MCF 10A (cell line): Measurements from ENCODE around the gene WDFY4. TPM values are rescaled to one million over a fixed set of nuclear protein-coding genes. Genes with fewer than 3 reads are reported as not detected.

Experiments used
- BruUV-seq: library from RNA; stranded (reverse); fragments of 400-500 nt; replicated peaks from 2 replicates; lab custom pipeline; 2021; lab: Mats Ljungman, UMichigan
- CTCF ChIA-PET: fragments of 300-600 bp; sonication (Branson Sonifier 250); formaldehyde crosslinking; extraction: SDS; loops from one replicate; lab custom pipeline; 2021; ENCODE audit warnings: antibody characterized with exemption, inconsistent platforms; lab: Yijun Ruan, JAX
- POLR2A ChIA-PET: fragments of 300-600, 350-650 bp; sonication (Branson Sonifier 250); formaldehyde crosslinking; extraction: SDS; loops from one replicate; lab custom pipeline; 2020; ENCODE audit warnings: antibody characterized with exemption, inconsistent platforms; lab: Yijun Ruan, JAX
- DNase-seq: peaks from one replicate; pipeline ENCODE4 v3.0.0-alpha.2; 2018; ENCODE audit not compliant: unreplicated experiment
- H3K27ac Mint-ChIP-seq: one replicate; pipeline ENCODE4 v1.8.0; 2022; ENCODE audit warnings: mild to moderate bottlenecking, low read depth, mixed read lengths; ENCODE audit not compliant: unreplicated experiment
- H3K27me3 Mint-ChIP-seq: one replicate; pipeline ENCODE4 v1.8.0; 2022; ENCODE audit warnings: mixed read lengths; ENCODE audit not compliant: insufficient read depth, unreplicated experiment
- H3K36me3 Mint-ChIP-seq: one replicate; pipeline ENCODE4 v1.8.0; 2022; ENCODE audit warnings: mild to moderate bottlenecking, moderate library complexity, mixed read lengths; ENCODE audit not compliant: insufficient read depth, unreplicated experiment
- H3K4me1 Mint-ChIP-seq: one replicate; pipeline ENCODE4 v1.8.0; 2022; ENCODE audit warnings: mixed read lengths; ENCODE audit not compliant: insufficient read depth, unreplicated experiment
- H3K4me3 Mint-ChIP-seq: one replicate; pipeline ENCODE4 v1.8.0; 2022; ENCODE audit warnings: mild to moderate bottlenecking, moderate library complexity, mixed read lengths; ENCODE audit not compliant: unreplicated experiment
- H3K9me3 Mint-ChIP-seq: one replicate; pipeline ENCODE4 v1.8.0; 2022; ENCODE audit warnings: mixed read lengths; ENCODE audit not compliant: unreplicated experiment
- intact Hi-C: fragments of 100-400 bp; cut with micrococcal nuclease; formaldehyde crosslinking; loops from 2 replicates; pipeline ENCODE4 v1.14.1; 2022
- total RNA-seq: library from RNA; stranded (reverse); gene quantifications from 2 replicates; pipeline ENCODE4 v1.2.3, GENCODE V29; 2022
- TF ChIP-seq, protein P1 (sequence below): fragments of 200-600 bp; IDR thresholded peaks from one replicate; pipeline ENCODE4 v1.8.0; 2022; ENCODE audit warnings: antibody characterized with exemption, mild to moderate bottlenecking; ENCODE audit not compliant: unreplicated experiment

WDFY4 gene
- total RNA-seq, 1 experiment from 2014 or later = not detected

DNA sequence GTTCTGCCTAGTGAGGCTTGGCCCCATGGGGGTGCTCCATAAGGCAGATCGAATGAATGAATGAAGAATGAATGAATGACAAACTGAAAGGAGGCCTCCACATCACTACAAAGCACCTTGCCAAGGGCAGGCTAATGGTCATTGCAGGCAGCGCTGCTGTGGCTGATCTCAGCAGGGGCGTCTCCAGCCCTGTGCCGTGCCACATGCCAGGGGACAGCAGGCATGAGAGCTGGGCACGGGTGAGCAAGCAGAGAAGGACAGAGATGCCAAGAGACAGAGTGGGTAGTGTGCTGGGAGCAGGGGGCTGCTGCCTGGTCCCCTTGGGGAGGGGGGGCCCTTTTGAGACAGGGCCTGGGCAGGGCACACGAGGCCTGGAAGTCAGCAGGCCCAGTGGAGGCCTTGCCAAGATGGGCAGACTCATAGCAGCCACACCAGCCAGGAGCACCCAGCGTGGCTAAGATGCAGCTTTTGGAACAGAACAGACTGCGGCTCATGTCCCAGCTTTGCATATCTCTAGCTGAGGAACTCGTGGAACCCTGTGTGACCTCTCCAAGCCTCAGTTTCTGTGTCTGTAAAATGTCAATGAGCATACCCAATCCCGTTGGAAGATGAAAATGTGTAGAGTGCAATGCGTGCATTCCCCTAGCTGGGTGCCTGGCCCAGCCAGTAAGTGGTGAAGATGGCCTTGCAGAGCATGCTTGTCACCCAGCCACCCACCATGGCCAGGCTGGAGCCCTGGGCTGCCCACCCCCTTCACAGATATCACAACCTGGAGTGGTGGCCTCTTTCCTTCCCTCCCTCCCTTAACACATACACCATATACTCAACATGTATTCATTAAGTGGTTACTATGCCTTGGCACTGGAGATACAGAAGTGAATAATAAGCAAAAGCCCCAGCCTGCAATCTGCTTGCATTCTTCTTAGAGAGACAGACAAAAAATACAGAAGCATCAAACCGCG is 316.0 kb downstream of the WDFY4 start:
- Mint-ChIP-seq H3K4me1 (no peaks in the 10 kb centered on the region), H3K9me3 (no peaks in the 10 kb centered on the region), H3K27me3 (peaks cover 15% of the 10 kb centered on the region), H3K4me3 (no peak overlapping the region), H3K36me3 (no peaks in the 10 kb centered on the region), H3K27ac (no peak overlapping the region)
- CTCF ChIA-PET = interaction anchor here (0.6 to 0.7 kb wide), 2 partner anchors 48 to 156 kb away, joined by 3 read pairs; no protein-coding TSS in a partner anchor
- no TSS peak for BruUV-seq
- intact Hi-C loops = no loop called here
- TF ChIP-seq, protein P1, sequence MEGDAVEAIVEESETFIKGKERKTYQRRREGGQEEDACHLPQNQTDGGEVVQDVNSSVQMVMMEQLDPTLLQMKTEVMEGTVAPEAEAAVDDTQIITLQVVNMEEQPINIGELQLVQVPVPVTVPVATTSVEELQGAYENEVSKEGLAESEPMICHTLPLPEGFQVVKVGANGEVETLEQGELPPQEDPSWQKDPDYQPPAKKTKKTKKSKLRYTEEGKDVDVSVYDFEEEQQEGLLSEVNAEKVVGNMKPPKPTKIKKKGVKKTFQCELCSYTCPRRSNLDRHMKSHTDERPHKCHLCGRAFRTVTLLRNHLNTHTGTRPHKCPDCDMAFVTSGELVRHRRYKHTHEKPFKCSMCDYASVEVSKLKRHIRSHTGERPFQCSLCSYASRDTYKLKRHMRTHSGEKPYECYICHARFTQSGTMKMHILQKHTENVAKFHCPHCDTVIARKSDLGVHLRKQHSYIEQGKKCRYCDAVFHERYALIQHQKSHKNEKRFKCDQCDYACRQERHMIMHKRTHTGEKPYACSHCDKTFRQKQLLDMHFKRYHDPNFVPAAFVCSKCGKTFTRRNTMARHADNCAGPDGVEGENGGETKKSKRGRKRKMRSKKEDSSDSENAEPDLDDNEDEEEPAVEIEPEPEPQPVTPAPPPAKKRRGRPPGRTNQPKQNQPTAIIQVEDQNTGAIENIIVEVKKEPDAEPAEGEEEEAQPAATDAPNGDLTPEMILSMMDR = no peak
- no peak for DNase-seq
- POLR2A ChIA-PET = no interaction called here

DNA sequence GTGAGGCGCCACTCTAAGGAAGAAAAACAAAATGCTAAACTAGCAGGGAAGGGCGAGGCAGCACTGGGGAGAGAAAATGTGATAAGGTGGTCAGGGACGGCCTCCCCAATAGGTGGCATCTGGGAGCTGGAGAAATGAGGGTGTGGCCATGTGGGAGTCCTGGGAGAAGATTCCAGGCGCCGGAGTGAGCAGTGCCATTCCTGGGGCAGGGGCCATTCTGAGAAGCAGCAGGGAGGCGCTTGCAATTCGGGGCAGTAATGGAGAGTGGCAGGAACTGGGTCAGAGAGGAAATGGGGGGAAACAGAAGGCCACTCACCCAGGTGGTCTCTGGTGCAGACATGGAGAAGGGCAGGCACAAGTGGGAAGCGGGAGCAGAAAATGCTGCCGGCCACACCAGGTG is 316.7 kb downstream of the WDFY4 start:
- Mint-ChIP-seq H3K36me3 (no peaks in the 10 kb centered on the region), H3K27me3 (peaks cover 15% of the 10 kb centered on the region), H3K4me3 (no peak overlapping the region), H3K9me3 (no peaks in the 10 kb centered on the region), H3K4me1 (no peaks in the 10 kb centered on the region), H3K27ac (no peak overlapping the region)
- CTCF ChIA-PET = interaction anchor here (0.6 kb wide), 1 partner anchor 157 kb away, joined by 3 read pairs; no protein-coding TSS in a partner anchor
- POLR2A ChIA-PET = no interaction called here
- peak; percentile 27 for DNase-seq
- BruUV-seq = no TSS peak
- TF ChIP-seq, protein P1 = no peak
- intact Hi-C loops = no loop called here

DNA sequence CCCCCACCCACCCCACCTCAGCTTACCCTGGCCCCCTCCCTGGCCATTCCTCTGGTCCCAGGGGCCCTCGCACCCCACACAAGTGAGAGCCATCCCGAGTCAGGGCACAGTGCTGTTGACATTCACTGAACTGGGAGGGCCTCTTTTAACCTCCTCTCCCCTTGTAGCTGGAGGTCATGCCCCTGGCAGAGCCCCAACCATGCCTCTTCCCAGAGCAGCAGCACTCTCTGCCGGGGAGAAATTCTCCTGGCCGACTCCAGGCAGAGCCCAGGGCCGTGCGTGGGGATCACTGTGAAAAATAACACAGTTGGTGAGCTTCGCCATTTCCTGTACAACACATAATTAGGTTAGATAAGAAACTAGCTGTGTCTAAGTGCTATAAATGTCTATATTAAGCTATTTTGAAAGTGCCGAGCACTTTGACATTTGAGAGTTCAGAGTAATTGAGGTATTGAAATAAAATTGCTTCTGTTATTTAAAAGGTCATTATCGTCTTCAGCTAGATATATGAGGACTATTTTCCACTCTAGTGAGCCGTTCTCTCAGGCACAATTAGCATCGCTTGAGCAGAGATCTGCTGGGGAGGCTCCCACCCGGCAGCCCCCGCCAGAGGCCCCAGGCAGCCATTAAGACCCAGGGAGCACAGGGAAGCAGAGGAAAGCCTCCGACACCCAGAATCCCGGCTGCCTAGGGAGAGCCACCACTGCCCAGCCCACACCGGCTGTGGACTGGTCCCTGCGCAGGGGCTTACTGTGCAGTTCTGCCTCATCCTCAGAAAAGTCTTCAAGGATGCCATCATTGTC is 317.4 kb downstream of the WDFY4 start:
- H3K27me3 Mint-ChIP-seq = peaks cover 15% of the 10 kb centered on the region
- POLR2A ChIA-PET = no interaction called here
- H3K4me1 Mint-ChIP-seq = no peaks in the 10 kb centered on the region
- H3K36me3 Mint-ChIP-seq = no peaks in the 10 kb centered on the region
- TF ChIP-seq, protein P1 = no peak
- no peak overlapping the region for H3K27ac Mint-ChIP-seq
- CTCF ChIA-PET = interaction anchor here (1.2 kb wide), 1 partner anchor 160 kb away, joined by 5 read pairs; no protein-coding TSS in a partner anchor
- no peaks in the 10 kb centered on the region for H3K9me3 Mint-ChIP-seq
- intact Hi-C loops = no loop called here
- no TSS peak for BruUV-seq
- no peak overlapping the region for H3K4me3 Mint-ChIP-seq
- no peak for DNase-seq

DNA sequence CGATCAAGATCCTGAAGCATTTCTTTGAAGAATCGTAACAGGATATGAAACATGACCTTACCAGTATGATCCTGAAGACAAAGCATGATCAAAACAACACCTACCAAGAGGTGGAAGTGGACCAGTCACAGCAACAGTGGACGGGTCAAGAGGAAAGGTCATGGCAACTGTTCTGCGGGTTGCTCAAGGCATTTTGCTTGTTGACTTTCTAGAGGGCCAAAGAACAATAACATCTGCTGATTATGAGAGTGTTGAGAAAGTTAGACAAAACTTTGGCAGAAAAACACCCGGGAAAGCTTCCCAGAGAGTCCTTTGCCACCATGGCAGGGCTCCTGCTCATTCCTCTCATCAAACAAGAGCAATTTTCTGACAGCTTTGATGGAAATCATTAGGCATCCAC is 320.6 kb downstream of the WDFY4 start:
- Mint-ChIP-seq H3K27ac (no peak overlapping the region), H3K27me3 (peaks cover 30% of the 10 kb centered on the region), H3K9me3 (no peaks in the 10 kb centered on the region), H3K4me3 (no peak overlapping the region), H3K36me3 (no peaks in the 10 kb centered on the region), H3K4me1 (peaks cover 5% of the 10 kb centered on the region)
- DNase-seq = no peak
- ChIA-PET CTCF (interaction anchor here (0.6 kb wide), 1 partner anchor 40 kb away, joined by 3 read pairs; no protein-coding TSS in a partner anchor), POLR2A (interaction anchor here (0.6 kb wide), 1 partner anchor 47 kb away, joined by 3 read pairs; no protein-coding TSS in a partner anchor)
- no TSS peak for BruUV-seq
- intact Hi-C loops = no loop called here
- TF ChIP-seq, protein P1 = no peak
